ENCODE measurements around the gene AP1G2.

DNA sequence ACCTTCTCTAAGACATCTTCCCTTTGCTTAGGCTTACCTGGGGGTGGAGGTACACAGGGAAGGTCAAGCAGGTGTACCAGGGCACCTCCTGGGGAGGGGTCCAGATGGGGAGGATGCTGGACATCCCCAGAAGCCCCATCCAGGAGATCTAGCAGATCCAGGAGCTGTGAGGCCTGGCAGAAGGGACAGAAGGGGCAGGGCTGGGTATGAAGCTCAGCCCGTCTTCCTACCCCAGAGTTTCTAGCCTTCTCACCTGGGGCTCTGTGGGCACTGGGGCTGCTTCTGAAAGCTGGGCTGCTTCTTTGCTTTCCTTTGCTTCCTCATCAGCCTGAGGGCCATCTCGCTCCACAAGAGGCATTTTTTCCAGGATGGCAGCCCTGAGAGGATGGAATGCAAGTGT is 6.3 kb downstream of the AP1G2 start:
- TF ChIP-seq, protein P1, sequence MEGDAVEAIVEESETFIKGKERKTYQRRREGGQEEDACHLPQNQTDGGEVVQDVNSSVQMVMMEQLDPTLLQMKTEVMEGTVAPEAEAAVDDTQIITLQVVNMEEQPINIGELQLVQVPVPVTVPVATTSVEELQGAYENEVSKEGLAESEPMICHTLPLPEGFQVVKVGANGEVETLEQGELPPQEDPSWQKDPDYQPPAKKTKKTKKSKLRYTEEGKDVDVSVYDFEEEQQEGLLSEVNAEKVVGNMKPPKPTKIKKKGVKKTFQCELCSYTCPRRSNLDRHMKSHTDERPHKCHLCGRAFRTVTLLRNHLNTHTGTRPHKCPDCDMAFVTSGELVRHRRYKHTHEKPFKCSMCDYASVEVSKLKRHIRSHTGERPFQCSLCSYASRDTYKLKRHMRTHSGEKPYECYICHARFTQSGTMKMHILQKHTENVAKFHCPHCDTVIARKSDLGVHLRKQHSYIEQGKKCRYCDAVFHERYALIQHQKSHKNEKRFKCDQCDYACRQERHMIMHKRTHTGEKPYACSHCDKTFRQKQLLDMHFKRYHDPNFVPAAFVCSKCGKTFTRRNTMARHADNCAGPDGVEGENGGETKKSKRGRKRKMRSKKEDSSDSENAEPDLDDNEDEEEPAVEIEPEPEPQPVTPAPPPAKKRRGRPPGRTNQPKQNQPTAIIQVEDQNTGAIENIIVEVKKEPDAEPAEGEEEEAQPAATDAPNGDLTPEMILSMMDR (IDR thresholded peaks at IDR 0.05) = no peak
- no peak for TF ChIP-seq POLR2A (IDR thresholded peaks at IDR 0.05)

Data from Peyer's patch (tissue), 4 donors.